Measurements from ENCODE around the gene HDGFL2. TPM values are rescaled to one million over a fixed set of nuclear protein-coding genes. Genes with fewer than 3 reads are reported as not detected.

The HDGFL2 gene
- total RNA-seq, 1 donor from 2014 or later: 28.7 TPM

DNA sequence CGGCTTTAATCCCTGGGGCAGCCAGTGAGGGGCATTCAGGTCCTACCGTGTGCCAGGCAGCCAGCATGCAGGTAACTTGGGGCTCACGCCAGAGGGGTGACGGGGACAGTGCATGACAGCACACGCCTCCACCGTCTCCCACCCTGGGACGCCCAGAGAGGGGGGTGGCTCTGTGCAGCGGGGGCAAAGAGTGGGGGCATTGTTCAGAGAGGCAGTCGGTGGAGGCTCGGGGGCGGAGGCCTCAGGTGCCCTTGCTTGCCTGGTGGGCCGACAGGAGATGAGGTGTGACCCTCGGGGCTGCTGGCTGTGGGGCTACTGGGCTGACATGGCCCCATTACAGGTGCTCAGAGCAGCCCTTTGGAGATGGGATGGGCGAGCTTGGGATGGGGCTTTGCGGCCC, 27.8 kb downstream of the HDGFL2 start:
- DNase-seq: no peak

- no peak for DNase-seq
Observed at GRCh38 chr19:4500841-4501591, 28.9 kb downstream of the HDGFL2 start.

DNA sequence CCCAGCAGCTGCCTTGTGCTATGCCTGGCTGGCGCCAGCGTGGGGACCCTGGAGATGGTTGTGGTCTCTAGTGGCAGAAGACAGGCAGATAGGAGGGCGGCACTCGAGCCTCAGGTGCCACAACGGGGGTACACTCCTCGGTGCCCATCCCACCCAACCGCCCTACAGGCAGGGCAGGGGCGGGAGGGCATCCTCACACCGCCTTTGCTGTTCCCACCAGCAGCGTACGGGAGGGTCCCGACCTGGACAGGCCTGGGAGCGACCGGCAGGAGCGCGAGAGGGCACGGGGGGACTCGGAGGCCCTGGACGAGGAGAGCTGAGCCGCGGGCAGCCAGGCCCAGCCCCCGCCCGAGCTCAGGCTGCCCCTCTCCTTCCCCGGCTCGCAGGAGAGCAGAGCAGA, 29.6 kb downstream of the HDGFL2 start:
- no peak for DNase-seq

- no peak for DNase-seq
Observed at GRCh38 chr19:4502282-4503131, 30.4 kb downstream of the HDGFL2 start.

DNA sequence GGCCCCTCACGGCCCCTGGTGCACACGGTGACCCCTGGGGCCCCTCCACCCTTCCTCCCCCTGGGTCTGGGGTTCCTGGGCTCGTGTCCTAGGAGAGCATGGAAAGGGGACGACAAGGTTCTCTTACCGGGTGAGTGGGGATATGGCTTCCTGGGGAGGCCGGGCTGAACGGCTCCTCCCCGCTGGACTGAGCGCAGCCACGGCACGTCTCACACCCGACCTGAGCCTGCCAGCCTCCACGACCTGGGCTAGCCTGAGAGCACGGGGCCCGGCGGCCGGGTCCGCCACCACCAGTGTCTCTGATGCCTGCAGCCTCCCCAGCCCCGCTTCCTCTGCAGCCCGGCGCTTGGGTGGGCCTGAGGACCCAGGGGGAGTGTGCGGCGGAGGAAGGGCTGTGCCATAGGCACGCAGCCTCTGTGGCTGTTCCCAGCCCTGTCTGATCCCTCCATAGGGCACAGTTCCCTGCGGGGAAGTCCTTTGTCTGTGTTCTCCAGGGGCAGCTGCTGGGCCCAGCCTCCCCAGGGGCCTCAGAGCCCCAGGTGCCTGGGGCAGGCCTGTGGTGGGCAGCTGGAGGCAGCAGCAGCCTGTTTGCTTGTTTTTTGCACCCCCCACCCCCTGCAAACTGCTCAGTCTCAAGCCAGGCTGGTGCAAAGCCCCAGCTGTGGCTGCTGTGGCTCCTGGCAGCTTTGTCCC, 31.2 kb downstream of the HDGFL2 start:
- DNase-seq: no peak

DNA sequence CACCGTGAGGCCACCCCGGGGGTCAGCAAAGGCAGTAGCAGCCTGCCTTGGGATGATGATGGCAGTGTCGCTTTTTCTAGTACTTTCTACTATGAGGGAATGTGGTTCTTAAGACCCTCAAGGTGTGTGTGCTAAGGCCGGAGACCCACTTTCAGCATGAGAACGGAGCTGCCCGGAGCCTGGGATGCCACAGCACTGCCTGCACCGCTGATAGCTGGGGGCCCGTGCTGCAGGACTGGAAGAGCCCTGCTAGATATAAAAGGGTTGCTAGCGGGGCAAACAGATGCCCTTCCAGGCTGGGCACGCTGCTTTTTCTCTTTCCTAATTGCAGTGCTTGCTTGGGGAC, 31.7 kb downstream of the HDGFL2 start:
- no peak for DNase-seq

GRCh38 chr19:4504297-4504701, 32.2 kb downstream of the HDGFL2 start:
- DNase-seq: no peak

- DNase-seq: no peak
Observed at GRCh38 chr19:4504891-4505569, 32.9 kb downstream of the HDGFL2 start.

- DNase-seq: no peak
Observed at GRCh38 chr19:4505570-4506448, 33.7 kb downstream of the HDGFL2 start.

- DNase-seq: no peak
Observed at GRCh38 chr19:4506449-4507149, 34.5 kb downstream of the HDGFL2 start.

DNA sequence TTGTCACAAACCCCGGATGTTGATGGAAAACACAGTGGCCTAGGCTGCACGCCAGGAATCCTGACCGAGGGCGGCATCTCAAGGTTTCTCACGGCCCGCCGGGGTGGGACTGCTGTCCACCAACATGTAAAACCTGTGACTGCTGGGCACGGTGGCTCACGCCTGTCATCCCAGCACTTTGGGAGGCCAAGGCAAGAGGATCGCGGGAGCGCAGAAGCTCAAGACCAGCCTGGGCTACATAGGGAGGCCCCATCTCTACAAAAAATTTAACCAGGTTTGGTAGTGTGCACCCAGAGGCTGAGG, 35.0 kb downstream of the HDGFL2 start:
- DNase-seq: no peak

DNA sequence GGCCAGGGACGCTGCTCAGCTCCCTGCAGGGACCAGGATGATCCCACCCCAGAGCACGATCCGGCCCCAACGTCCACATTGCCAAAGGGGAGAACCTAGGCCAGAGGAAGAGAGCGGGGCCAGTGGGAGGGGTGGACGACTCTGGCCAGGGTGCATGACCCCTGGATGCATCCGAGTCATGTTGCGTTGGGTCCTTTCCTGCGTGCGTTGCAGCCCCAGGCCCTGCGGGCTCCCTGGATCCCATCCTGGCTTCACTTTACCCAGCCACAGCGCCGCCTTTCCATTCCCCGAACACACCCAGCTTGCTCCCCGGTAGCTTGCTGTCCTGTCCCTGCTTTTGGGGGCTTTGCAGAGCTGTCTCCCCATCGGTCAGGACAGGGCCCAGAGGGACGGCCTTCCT, 35.7 kb downstream of the HDGFL2 start:
- DNase-seq: no peak

DNA sequence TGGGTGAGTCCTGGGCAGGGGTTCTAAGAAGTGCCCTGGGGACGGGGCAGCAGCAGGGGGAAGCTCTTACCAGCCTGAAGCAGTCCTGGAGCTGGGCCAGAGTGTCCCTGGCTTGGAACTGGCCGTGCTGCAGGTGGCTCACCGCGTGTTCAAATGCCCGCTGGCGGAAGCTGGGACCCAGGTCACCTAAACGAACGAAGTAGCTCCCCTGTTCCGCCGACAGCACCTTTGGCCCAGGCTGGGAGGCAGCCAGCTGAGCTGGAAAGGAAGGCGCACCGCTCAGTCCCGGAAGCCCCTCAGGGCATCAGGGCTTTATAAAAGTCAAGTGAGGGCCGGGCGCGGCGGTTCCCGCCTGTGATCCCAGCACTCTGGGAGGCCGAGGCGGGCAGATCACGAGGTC, 36.6 kb downstream of the HDGFL2 start:
- no peak for DNase-seq

DNA sequence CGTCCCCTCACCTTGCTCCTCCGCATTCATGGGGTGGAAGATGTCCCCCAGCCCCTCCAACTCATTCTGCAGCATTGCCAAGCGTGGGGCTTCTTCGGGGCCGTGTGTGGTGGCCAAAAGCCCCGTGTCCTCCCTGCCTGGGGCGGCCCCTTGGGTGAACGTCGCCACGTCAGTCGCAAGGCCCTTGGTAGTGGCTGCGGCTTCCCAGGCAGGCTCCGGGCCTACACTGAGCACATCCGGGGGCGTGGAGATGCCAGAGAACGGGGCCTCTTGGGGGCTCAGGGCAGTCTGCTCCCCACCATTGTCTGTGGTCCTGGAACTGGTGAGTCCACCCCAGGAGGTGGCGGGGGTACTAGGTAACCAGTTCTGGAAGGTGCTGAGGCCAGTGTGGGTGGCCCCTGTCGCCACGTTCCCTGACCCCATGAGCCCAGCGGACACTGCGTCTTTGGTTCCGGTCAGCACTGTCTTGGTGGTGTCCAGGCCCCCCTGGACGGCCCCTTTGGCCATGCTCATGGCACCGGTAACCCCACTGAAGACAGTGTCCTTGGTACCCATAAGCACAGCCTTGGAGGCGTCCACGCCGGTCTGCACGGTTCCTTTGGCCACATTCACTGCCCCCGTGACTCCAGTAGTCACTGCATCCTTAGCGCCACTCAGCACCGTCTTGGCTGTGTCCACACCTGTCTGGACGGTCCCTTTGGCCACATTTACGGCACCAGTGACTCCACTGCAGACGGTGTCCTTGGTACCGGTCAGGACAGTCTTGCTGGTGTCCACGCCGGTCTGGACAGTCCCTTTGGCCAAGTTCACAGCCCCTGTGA, 38.5 kb downstream of the HDGFL2 start:
- DNase-seq: no peak

- DNase-seq: no peak
Observed at GRCh38 chr19:4511300-4512054, 39.4 kb downstream of the HDGFL2 start.

- no peak for DNase-seq
Observed at GRCh38 chr19:4512070-4512469, 40.0 kb downstream of the HDGFL2 start.

- DNase-seq: no peak
Observed at GRCh38 chr19:4513248-4513647, 41.2 kb downstream of the HDGFL2 start.

- no peak for DNase-seq
Observed at GRCh38 chr19:4515732-4516131, 43.6 kb downstream of the HDGFL2 start.

DNA sequence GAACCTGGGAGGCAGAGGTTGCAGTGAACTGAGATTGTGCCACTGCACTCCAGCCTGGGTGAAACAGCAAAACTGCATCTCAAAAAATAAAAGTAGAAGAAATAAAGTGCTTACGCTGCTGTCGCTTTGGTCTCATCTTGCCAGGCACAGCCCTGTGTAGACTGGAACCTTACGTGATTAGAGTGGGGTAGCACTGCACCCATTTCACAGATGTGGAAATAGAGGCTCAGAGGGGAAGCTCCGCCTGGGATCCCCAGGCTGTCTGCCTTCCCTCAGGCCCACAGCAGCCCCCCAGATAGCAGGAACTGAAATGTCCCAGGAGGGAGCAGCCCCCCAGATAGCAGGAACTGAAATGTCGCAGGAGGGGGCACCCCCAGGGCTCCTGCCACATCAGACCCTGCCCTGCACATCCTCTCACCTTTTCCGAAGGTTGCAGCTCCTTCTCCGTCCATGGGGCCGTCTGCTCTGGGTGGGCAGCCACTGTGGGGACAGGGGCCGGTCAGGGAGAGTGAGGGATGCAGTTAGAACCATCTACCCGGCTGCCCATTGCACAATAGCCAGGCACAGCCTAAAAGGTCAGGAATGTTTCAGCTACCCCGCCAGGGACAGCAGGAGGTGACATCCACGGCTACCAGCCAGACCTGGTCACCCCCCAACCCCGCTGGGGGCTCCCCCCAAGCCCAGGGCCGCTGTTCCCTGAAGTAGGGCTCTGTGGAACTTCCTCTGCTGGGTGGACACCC, 44.3 kb downstream of the HDGFL2 start:
- no peak for DNase-seq
